ENCODE data around the gene ARL4C. TPM values are rescaled to one million over a fixed set of nuclear protein-coding genes. Genes with fewer than 3 reads are reported as not detected.
A peak's percentile ranks its signal among the peaks of the same experiment; 100 is the strongest.

The ARL4C gene
- total and polyA plus RNA-seq, 2 experiments from 2014 or later: 15.9 to 30.0 TPM

DNA sequence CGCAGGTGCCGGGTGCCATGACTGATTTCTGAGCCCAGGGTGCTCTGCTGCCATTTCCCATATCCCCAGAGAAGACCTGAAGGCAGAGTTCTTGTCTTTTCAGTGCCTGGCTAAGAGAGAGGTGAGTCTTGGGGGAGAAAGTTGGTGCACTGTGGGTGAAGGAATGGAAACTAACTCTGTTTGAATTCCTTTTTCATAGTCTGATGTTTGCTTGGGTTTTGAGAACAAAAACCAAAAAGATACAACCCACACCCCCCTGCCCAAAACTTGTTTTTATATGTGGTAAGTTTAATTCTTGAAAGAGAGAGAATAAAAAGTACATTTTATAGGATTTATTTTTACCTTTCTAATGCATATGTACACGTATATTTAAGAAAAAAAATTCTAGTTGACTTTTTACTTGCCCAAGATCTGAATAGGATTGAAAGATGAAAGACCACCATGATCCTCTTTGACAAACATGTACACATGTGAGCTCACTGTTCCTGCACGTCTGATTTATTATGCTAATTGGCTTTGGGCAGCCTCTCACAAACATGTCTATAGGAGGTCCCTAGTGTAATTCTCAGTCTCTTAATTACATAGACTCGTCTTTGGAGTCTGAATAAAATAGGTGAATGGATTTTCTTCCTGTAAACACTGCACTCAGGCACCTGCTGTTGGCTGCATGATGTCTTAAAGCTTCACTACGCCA lies 46.3 kb downstream of the ARL4C start:
- Histone ChIP-seq H4K20me1 (ENCODE audit: insufficient read depth, poor library complexity, severe bottlenecking) (no peaks in the 10 kb centered on the region), H3K27me3 (no peaks in the 10 kb centered on the region), H3K4me1 (ENCODE audit: insufficient read depth) (peaks cover 11% of the 10 kb centered on the region), H3K79me2 (no peaks in the 10 kb centered on the region), H3K4me2 (no peak overlapping the region), H2AFZ (no peak overlapping the region), H3K36me3 (replicated peaks; ENCODE audit: insufficient read depth, low read depth) (no peaks in the 10 kb centered on the region), H3K27ac (no peak overlapping the region), H3K9me3 (ENCODE audit: low read depth) (no peaks in the 10 kb centered on the region), H3K9me2 (replicated peaks; ENCODE audit: insufficient read depth) (no peaks in the 10 kb centered on the region), H3K4me3 (no peak overlapping the region)
- no peak for DNase-seq (ENCODE audit: low spot score)
- WGBS (ENCODE audit: low lambda C conversion rate, missing lambda C conversion rate): 78% methylated on average over 6 of the region's 6 CpGs
- TF ChIP-seq, protein P1, sequence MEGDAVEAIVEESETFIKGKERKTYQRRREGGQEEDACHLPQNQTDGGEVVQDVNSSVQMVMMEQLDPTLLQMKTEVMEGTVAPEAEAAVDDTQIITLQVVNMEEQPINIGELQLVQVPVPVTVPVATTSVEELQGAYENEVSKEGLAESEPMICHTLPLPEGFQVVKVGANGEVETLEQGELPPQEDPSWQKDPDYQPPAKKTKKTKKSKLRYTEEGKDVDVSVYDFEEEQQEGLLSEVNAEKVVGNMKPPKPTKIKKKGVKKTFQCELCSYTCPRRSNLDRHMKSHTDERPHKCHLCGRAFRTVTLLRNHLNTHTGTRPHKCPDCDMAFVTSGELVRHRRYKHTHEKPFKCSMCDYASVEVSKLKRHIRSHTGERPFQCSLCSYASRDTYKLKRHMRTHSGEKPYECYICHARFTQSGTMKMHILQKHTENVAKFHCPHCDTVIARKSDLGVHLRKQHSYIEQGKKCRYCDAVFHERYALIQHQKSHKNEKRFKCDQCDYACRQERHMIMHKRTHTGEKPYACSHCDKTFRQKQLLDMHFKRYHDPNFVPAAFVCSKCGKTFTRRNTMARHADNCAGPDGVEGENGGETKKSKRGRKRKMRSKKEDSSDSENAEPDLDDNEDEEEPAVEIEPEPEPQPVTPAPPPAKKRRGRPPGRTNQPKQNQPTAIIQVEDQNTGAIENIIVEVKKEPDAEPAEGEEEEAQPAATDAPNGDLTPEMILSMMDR (IDR thresholded peaks at IDR 0.05; ENCODE audit: poor library complexity): no peak
- TF ChIP-seq EZH2 (IDR thresholded peaks at IDR 0.05; ENCODE audit: borderline replicate concordance): no peak

GRCh38 chr2:234448506-234449184 lies 48.2 kb downstream of the ARL4C start:
- no peaks in the 10 kb centered on the region for H3K36me3 ChIP-seq (replicated peaks; ENCODE audit: insufficient read depth, low read depth)
- H3K27me3 ChIP-seq: no peaks in the 10 kb centered on the region
- WGBS (ENCODE audit: low lambda C conversion rate, missing lambda C conversion rate): 52% methylated on average over 13 of the region's 13 CpGs
- H3K27ac ChIP-seq: peak overlapping the region; percentile 7
- no peaks in the 10 kb centered on the region for H4K20me1 ChIP-seq (ENCODE audit: insufficient read depth, poor library complexity, severe bottlenecking)
- H3K4me1 ChIP-seq (ENCODE audit: insufficient read depth): peaks cover 11% of the 10 kb centered on the region
- H3K9me3 ChIP-seq (ENCODE audit: low read depth): no peaks in the 10 kb centered on the region
- no peaks in the 10 kb centered on the region for H3K9me2 ChIP-seq (replicated peaks; ENCODE audit: insufficient read depth)
- H2AFZ ChIP-seq: no peak overlapping the region
- no peak overlapping the region for H3K4me2 ChIP-seq
- H3K4me3 ChIP-seq: no peak overlapping the region
- DNase-seq (ENCODE audit: low spot score): no peak
- TF ChIP-seq EZH2phosphoT487 (IDR thresholded peaks at IDR 0.05; ENCODE audit: low read depth, severe bottlenecking, unreplicated experiment) (no peak), EZH2 (IDR thresholded peaks at IDR 0.05; ENCODE audit: borderline replicate concordance) (no peak)
- TF ChIP-seq, protein P1 (IDR thresholded peaks at IDR 0.05; ENCODE audit: poor library complexity): no peak
- no peaks in the 10 kb centered on the region for H3K79me2 ChIP-seq

DNA sequence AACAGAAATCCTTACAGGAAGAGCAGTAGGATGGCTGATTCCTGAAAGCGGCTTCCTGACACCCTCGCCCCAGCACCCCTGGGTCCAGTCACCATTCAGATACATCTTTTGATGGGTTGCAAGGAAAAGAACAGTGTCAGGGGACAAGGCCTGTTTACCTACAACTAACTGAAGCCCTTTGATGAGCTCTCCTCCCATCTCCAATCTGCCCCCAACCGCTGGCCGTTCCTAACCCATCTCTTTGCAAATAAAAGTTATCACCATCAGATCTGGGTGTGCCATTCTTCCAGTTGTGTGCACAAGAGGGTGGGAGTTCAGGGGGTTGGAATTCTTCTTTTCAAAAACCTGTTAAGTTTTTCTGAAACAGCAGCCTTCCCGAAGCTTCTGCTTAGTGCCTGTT lies 48.9 kb downstream of the ARL4C start:
- Histone ChIP-seq H3K9me3 (ENCODE audit: low read depth) (no peaks in the 10 kb centered on the region), H3K4me1 (ENCODE audit: insufficient read depth) (peaks cover 11% of the 10 kb centered on the region), H2AFZ (no peak overlapping the region), H3K79me2 (no peaks in the 10 kb centered on the region), H3K36me3 (replicated peaks; ENCODE audit: insufficient read depth, low read depth) (no peaks in the 10 kb centered on the region), H3K27ac (no peak overlapping the region), H4K20me1 (ENCODE audit: insufficient read depth, poor library complexity, severe bottlenecking) (no peaks in the 10 kb centered on the region), H3K4me3 (no peak overlapping the region), H3K4me2 (no peak overlapping the region), H3K9me2 (replicated peaks; ENCODE audit: insufficient read depth) (no peaks in the 10 kb centered on the region), H3K27me3 (no peaks in the 10 kb centered on the region)
- DNase-seq (ENCODE audit: low spot score): no peak
- TF ChIP-seq, protein P1 (IDR thresholded peaks at IDR 0.05; ENCODE audit: poor library complexity): no peak
- TF ChIP-seq EZH2 (IDR thresholded peaks at IDR 0.05; ENCODE audit: borderline replicate concordance) (no peak), EZH2phosphoT487 (IDR thresholded peaks at IDR 0.05; ENCODE audit: low read depth, severe bottlenecking, unreplicated experiment) (no peak)
- WGBS (ENCODE audit: low lambda C conversion rate, missing lambda C conversion rate): 52% methylated on average over 4 of the region's 5 CpGs

All from hepatocyte (in vitro differentiated cells).